ENCODE data around the gene UQCRC2. TPM values are rescaled to one million over a fixed set of nuclear protein-coding genes. Genes with fewer than 3 reads are reported as not detected.
"Not testable (repeated sequence)": the region's sequence is repeated elsewhere in the genome, so short reads cannot be mapped to it uniquely, and the experiment has no call there.

The UQCRC2 gene
- total and polyA plus RNA-seq, 7 donors = 179 to 453 (median 220) TPM

DNA sequence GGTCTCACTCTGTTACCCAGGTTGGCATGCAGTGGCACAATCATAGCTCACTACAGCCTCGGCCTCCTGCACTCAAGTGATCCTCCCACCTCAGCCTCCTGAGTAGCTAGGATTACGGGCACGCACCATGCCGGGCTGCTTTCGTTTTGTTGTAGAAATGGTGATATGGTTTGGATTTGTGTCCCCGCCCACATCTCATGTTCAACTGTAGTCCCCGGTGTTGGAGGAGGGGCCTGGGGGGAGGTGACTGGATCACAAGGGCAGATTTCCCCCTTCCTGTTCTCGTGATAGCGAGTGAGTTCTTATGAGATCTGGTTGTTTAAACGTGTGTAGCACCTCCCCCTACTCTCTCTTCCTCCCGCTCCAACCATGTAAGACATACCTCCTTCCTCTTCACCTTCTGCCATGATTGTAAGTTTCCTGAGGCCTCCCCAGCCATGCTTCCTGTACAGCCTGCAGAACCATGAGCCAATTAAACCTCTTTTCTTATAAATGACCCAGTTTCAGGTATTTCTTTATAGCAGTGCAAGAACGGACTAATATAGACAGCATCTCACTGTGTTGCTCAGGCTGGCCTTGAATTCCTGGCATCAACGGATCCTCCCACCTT, 41.8 kb downstream of the UQCRC2 start:
- Histone ChIP-seq H3K4me1 (no peaks in the 10 kb centered on the region), H3K9me3 (no peaks in the 10 kb centered on the region), H3K36me3 (no peaks in the 10 kb centered on the region), H3K27ac (no peak overlapping the region), H3K4me3 (no peak overlapping the region), H3K27me3 (no peaks in the 10 kb centered on the region)
- WGBS, 2 donors = 87 to 92% methylated on average over 13 of the region's 13 CpGs
- intact Hi-C loops (cut with DNase I) = no loop called here
- DNase-seq = no peak
- TF ChIP-seq, protein P1, sequence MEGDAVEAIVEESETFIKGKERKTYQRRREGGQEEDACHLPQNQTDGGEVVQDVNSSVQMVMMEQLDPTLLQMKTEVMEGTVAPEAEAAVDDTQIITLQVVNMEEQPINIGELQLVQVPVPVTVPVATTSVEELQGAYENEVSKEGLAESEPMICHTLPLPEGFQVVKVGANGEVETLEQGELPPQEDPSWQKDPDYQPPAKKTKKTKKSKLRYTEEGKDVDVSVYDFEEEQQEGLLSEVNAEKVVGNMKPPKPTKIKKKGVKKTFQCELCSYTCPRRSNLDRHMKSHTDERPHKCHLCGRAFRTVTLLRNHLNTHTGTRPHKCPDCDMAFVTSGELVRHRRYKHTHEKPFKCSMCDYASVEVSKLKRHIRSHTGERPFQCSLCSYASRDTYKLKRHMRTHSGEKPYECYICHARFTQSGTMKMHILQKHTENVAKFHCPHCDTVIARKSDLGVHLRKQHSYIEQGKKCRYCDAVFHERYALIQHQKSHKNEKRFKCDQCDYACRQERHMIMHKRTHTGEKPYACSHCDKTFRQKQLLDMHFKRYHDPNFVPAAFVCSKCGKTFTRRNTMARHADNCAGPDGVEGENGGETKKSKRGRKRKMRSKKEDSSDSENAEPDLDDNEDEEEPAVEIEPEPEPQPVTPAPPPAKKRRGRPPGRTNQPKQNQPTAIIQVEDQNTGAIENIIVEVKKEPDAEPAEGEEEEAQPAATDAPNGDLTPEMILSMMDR (IDR thresholded peaks at IDR 0.05) = no peak
- TF ChIP-seq POLR2AphosphoS5 (IDR thresholded peaks at IDR 0.05) (no peak), EP300 (IDR thresholded peaks at IDR 0.05) (no peak), POLR2A (IDR thresholded peaks at IDR 0.05) (no peak)

DNA sequence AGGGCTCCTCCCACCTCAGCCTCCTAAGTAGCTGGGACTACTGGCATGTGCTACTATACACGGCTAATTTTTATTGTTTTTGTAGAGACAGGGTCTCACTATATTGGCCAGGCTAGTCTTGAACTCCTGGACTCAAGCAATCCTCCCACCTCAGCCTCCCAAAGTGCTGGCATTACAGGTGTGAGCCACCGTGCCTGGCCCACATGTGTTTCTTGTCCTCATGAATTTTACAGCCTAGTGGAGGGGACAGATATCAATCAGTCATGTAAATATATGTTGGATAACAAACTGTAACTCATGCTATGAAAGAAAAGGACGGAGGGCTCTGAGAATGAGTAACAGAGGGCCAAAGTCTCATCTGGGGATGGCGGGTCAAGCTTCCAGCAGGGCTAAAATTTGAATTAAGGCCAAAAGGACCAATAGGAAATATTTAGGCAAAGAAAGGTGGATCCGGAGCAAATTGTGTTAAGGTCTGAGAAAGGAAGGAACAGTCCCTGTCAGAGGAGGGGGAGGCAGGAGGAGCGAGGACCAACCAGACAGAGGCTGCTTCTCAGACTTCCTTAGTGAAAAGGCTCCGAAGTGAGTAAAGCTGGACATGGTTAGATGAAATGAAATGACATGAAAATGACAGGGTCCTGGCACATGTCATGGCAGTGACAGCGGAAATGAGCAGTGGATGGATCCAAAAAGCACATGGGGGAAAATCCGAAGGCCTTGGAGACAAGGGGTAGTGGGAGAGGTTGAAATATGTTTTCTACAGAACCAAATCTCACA, 43.9 kb downstream of the UQCRC2 start:
- Histone ChIP-seq H3K4me3 (no peak overlapping the region), H3K27me3 (no peaks in the 10 kb centered on the region), H3K4me1 (peaks cover 0 to 10% (median 9%) of the 10 kb centered on the region in 4 donors), H3K36me3 (no peaks in the 10 kb centered on the region), H3K27ac (no peak overlapping the region), H3K9me3 (no peaks in the 10 kb centered on the region)
- no peak for TF ChIP-seq EP300 (IDR thresholded peaks at IDR 0.05)
- WGBS, 2 donors = 74 to 86% methylated on average over 9 of the region's 9 CpGs
- no peak for DNase-seq
- intact Hi-C loops (cut with DNase I) = no loop called here

DNA sequence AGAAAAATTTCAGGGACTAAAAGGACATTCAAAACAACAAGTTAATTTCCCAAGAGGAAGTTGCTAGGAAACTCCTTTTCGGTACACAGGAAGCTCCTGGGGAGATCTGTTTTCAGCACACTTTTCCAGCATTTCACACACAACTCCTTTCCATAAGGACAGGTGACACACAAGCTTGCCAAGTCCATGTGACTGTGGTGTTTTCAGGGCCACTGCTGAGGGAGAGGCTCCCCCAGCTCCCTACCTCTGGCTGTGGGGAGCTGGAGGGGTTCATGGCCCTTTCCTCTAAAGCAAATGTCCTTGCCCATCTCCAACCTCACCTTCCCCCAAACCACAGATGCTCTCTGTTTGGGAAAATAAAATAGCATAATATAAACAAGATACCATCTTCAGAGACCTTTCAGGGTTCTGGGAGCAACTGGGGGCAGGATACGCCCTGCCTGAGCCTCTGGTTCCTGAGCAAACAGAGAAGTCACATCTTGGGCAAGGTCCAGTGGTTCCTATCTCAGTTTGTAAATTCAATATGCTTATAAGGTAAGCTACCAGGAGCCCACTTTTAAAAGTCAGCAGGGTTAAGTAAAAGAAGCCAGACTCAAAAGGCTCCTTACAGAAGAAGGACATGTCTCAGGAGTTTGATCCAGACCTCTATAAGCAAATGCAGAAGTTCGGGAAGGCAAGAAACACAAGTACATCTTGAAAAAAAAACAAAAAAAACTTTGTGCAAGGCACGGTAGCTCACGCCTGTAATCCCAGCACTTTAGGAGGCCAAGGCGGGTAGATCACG, 44.7 kb downstream of the UQCRC2 start:
- no peaks in the 10 kb centered on the region for H3K36me3 ChIP-seq
- no peaks in the 10 kb centered on the region for H3K27me3 ChIP-seq
- no peak for DNase-seq
- 59 to 81% methylated on average over 7 of the region's 7 CpGs for WGBS, 2 donors
- TF ChIP-seq EP300 (IDR thresholded peaks at IDR 0.05) (no peak), POLR2AphosphoS5 (IDR thresholded peaks at IDR 0.05) (no peak), POLR2A (IDR thresholded peaks at IDR 0.05) (no peak)
- TF ChIP-seq, protein P1 (IDR thresholded peaks at IDR 0.05) = no peak
- intact Hi-C loops (cut with DNase I) = no loop called here
- no peaks in the 10 kb centered on the region for H3K9me3 ChIP-seq
- no peak overlapping the region for H3K27ac ChIP-seq
- peaks cover 0 to 10% (median 9%) of the 10 kb centered on the region in 4 donors for H3K4me1 ChIP-seq
- H3K4me3 ChIP-seq = no peak overlapping the region

DNA sequence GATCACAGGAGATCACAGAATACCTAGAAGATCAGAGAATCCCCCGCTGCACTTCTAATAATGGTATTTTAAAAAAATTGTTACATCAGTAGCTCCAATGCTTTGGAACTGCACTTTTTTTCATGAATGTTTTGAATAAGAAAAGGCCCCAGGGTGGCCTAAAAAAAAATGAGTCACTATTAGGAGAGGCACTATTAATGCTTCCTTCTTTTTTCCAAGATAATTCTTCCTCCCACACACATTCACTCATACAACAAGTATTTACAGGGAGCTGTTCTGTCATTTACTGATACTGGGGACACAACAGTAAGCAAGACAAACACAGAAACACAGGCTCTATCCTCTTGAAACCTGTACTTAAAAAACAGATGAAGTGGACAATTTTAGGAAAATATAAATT, 48.4 kb downstream of the UQCRC2 start:
- intact Hi-C loops (cut with DNase I) = loop anchor here (1.0 to 2.0 kb wide), 4 partner anchors 75 to 295 kb away; partner anchors contain the start of gene POLR3E
- TF ChIP-seq EP300 (IDR thresholded peaks at IDR 0.05) (no peak), POLR2AphosphoS5 (IDR thresholded peaks at IDR 0.05) (no peak), POLR2A (IDR thresholded peaks at IDR 0.05) (no peak)
- TF ChIP-seq, protein P1 (IDR thresholded peaks at IDR 0.05) = no peak
- Histone ChIP-seq H3K4me3 (no peak overlapping the region), H3K9me3 (no peaks in the 10 kb centered on the region), H3K27me3 (no peaks in the 10 kb centered on the region), H3K4me1 (peaks cover 0 to 10% (median 9%) of the 10 kb centered on the region in 4 donors), H3K27ac (no peak overlapping the region), H3K36me3 (no peaks in the 10 kb centered on the region)
- 69 to 74% methylated on average over 1 of the region's 1 CpG for WGBS, 2 donors
- DNase-seq = no peak

DNA sequence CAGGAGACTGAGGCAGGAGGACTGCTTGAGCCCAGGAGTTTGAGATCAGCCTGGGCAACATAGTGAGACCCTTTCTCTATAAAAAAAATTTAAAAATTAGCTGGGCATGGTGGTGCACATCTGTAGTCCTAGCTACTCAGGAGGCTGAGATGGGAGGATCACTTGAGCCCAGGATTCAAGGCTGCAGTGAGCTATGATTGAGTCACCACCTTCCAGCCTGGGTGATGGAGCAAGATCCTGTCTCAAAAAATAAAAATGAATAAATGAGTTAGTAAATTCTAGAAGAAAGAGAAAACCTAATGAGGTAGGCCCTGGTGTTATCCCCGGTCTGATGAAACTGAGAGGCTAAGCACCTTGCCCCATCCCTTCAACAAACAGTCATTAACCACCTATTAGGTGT, 48.9 kb downstream of the UQCRC2 start:
- WGBS, 2 donors = 94 to 97% methylated on average over 1 of the region's 1 CpG
- DNase-seq; H3K9me3 ChIP-seq; H3K4me3 ChIP-seq; H3K36me3 ChIP-seq; intact Hi-C loops (cut with DNase I); H3K27ac ChIP-seq; H3K27me3 ChIP-seq: not testable (repeated sequence)
- peaks cover 0 to 14% (median 13%) of the 10 kb centered on the region in 4 donors for H3K4me1 ChIP-seq
